Endothelial cell of umbilical vein (primary cell): ENCODE results near the gene CERS2.

Experiments
- EZH2 ChIP-seq: IDR thresholded peaks from 2 replicates; pipeline ENCODE4 v1.6.1; 2012; ENCODE audit warnings: borderline replicate concordance, low read depth, mild to moderate bottlenecking, moderate library complexity, low read length, inconsistent platforms; ENCODE audit not compliant: severe bottlenecking
- GATA2 ChIP-seq: IDR thresholded peaks from 2 replicates; pipeline ENCODE4 v1.7.0; 2011; ENCODE audit warnings: low read depth, mild to moderate bottlenecking, moderate library complexity, mixed read lengths, low read length; ENCODE audit not compliant: insufficient read length, insufficient read depth
- JUN ChIP-seq: IDR thresholded peaks from 2 replicates; pipeline ENCODE4 v1.6.1; 2011; ENCODE audit warnings: borderline replicate concordance, low read depth; ENCODE audit not compliant: insufficient read length, insufficient read depth
- MAX ChIP-seq: IDR thresholded peaks from 2 replicates; pipeline ENCODE4 v1.6.1; 2011; ENCODE audit not compliant: insufficient read depth, insufficient read length
- TF ChIP-seq, protein P1 (sequence below), 2 donors: IDR thresholded peaks; 1 replicate in 1 of 2; 2 replicates in 1 of 2; pipeline ENCODE4 v1.5.1; 2011; ENCODE audit warnings: low read length in 2 of 2, mild to moderate bottlenecking in 2 of 2, moderate library complexity in 2 of 2, control low read depth in 1 of 2, inconsistent platforms in 1 of 2, low read depth in 1 of 2; ENCODE audit not compliant: insufficient read depth in 1 of 2; ENCODE audit errors: extremely low read depth in 1 of 2

GRCh38 chr1:151002051-151002450, 27.4 kb upstream of the CERS2 start:
- TF ChIP-seq, protein P1, sequence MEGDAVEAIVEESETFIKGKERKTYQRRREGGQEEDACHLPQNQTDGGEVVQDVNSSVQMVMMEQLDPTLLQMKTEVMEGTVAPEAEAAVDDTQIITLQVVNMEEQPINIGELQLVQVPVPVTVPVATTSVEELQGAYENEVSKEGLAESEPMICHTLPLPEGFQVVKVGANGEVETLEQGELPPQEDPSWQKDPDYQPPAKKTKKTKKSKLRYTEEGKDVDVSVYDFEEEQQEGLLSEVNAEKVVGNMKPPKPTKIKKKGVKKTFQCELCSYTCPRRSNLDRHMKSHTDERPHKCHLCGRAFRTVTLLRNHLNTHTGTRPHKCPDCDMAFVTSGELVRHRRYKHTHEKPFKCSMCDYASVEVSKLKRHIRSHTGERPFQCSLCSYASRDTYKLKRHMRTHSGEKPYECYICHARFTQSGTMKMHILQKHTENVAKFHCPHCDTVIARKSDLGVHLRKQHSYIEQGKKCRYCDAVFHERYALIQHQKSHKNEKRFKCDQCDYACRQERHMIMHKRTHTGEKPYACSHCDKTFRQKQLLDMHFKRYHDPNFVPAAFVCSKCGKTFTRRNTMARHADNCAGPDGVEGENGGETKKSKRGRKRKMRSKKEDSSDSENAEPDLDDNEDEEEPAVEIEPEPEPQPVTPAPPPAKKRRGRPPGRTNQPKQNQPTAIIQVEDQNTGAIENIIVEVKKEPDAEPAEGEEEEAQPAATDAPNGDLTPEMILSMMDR (IDR thresholded peaks at IDR 0.05; ENCODE audit: extremely low read depth in 1 of 2, insufficient read depth in 1 of 2, low read depth in 1 of 2, low read length in 2 of 2): no peak
- TF ChIP-seq JUN: no peak
- TF ChIP-seq EZH2: no peak
- TF ChIP-seq MAX: no peak
- TF ChIP-seq GATA2: no peak
